Esophagus squamous epithelium (tissue), 4 donors: ENCODE results near the gene TSPAN14.
A peak's percentile ranks its signal among the peaks of the same experiment; 100 is the strongest.

Source experiments
- POLR2A ChIP-seq, 4 donors: fragments of 450-650 bp; IDR thresholded peaks; one replicate each; pipeline ENCODE4 v1.6.1; 2017; ENCODE audit warnings: antibody characterized with exemption in 4 of 4, mild to moderate bottlenecking in 4 of 4, moderate library complexity in 3 of 4
- TF ChIP-seq, protein P1 (sequence below), 6 experiments: fragments of 450-650 bp in 4 of 6; fragments of 200-600 bp in 2 of 6; sonication (generic) in 2 of 6; IDR thresholded peaks; one replicate each; pipeline ENCODE4 v1.5.1; 2016 to 2019; ENCODE audit warnings: antibody characterized with exemption in 6 of 6, mild to moderate bottlenecking in 4 of 6, moderate library complexity in 4 of 6

GRCh38 chr10:80454513-80455460, 677 bp downstream of the TSPAN14 start:
- no peak for TF ChIP-seq POLR2A (IDR thresholded peaks at IDR 0.05)
- TF ChIP-seq, protein P1, sequence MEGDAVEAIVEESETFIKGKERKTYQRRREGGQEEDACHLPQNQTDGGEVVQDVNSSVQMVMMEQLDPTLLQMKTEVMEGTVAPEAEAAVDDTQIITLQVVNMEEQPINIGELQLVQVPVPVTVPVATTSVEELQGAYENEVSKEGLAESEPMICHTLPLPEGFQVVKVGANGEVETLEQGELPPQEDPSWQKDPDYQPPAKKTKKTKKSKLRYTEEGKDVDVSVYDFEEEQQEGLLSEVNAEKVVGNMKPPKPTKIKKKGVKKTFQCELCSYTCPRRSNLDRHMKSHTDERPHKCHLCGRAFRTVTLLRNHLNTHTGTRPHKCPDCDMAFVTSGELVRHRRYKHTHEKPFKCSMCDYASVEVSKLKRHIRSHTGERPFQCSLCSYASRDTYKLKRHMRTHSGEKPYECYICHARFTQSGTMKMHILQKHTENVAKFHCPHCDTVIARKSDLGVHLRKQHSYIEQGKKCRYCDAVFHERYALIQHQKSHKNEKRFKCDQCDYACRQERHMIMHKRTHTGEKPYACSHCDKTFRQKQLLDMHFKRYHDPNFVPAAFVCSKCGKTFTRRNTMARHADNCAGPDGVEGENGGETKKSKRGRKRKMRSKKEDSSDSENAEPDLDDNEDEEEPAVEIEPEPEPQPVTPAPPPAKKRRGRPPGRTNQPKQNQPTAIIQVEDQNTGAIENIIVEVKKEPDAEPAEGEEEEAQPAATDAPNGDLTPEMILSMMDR (IDR thresholded peaks at IDR 0.05): peak in 1 of 6 experiments; percentile 5
